T47D (cell line): Measurements from ENCODE around the gene ZDHHC1.
A peak's percentile ranks its signal among the peaks of the same experiment; 100 is the strongest.

Experiments
- DNase-seq, 2 experiments: peaks; one replicate each; pipeline versions ENCODE4 v3.0.0 to v3.0.0-alpha.2; 2011 to 2012; ENCODE audit warnings: low read depth in 1 of 2, low spot score in 1 of 2
- JUND ChIP-seq: IDR thresholded peaks from 2 replicates; pipeline ENCODE4 v1.6.1; 2012; ENCODE audit warnings: low read depth
- in situ Hi-C: cut with HindIII; loops from 2 replicates; pipeline ENCODE4 v1.10.0; 2016; ENCODE audit warnings: low sequenced_read_pairs, low pct_unique_long_range_greater_than_20kb

ZDHHC1 gene

DNA sequence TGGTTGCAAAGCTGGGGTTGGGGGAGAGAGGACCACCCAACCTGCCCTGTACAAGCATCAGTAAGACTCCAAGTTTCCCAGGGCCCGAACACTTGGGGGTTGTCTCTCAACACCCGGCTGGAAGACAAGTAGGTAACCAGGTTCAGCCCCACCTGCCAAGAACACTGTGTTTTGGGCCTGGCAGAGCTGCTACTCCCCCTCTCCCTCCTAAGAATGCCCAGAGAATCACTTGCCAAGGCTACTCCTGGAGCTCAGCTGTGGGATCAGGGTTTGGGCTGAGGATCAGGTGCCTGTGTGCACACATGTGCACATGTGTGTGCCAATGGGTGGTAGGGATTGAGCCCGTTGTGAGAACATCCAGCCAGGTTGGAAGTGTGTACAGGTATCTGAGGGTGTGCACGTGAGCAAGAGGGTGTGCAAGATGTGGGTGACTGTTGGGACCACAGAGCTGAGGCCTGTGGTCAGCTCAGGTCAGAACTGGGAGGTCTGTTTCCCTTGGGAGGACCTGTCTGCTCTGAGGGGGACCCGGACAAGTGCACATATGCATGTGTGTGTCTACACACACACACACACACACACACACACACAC lies 16.9 kb upstream of the ZDHHC1 start:
- TF ChIP-seq JUND = no peak
- DNase-seq = no peak
- in situ Hi-C loops = no loop called here

DNA sequence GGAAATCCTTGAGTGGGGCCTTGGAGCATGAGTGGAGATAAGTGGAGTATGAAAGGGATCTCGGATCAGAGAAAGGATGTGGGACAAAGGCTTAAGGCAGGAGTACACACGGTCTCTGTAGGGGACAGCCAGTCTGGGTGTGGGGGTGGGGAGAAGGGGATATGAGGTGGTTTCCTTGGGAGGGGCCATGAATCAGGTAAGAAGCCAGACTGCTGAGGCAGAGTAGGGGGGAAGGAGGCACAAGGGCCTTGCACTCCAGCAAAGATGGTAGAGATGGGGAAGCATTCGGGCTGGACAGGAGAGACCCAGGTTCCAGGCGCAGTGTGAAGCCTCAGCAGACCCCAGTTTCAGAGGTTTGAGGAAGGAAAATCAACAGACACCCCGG lies 16.2 kb upstream of the ZDHHC1 start:
- no peak for DNase-seq
- TF ChIP-seq JUND = no peak
- in situ Hi-C loops = no loop called here

DNA sequence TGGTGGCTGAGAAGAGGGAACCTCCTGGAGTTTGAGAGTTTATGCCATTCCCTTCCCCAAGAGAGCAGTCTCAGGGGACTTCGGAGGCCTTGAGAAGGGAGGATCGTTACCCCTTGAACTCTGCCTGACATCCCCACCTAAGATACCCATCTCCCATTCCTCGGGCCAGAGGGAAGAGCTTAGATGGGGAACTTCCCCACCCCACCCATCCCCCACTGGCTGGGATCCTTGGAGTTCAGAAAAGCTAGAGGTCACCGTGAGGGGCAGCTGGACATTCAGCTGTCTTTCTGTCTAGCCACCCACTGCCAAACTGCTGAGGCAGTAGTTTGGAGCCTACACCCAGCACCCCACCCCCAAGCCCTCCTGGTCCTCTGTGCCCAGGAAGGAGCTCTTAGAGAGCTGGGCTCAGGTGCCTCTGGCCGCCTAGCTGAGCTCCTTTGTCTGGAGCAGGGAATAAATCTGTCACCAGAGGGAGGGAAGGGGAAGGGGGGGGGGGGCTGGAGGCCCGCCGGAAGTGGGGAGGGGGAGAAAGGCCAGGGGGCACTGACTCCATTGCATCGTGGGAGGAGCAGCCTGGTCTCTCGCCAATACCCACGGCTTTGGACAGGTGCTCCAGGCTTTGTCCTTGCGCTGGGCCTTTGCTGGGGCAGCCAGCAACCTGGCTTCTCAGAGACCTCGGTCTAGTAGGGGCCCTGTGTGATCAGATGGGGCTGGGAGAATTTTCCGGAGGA lies 15.7 kb upstream of the ZDHHC1 start:
- DNase-seq = no peak
- TF ChIP-seq JUND = no peak
- in situ Hi-C loops = no loop called here

- peak; percentile 76 to 77 for DNase-seq
- TF ChIP-seq JUND = no peak
- in situ Hi-C loops = no loop called here
Measured at GRCh38 chr16:67430977-67431774, 14.9 kb upstream of the ZDHHC1 start, which contains the start of gene HSD11B2. HSD11B2 (plus strand) TSS chr16:67431121; CDS start chr16:67431249, 128 bp downstream.

DNA sequence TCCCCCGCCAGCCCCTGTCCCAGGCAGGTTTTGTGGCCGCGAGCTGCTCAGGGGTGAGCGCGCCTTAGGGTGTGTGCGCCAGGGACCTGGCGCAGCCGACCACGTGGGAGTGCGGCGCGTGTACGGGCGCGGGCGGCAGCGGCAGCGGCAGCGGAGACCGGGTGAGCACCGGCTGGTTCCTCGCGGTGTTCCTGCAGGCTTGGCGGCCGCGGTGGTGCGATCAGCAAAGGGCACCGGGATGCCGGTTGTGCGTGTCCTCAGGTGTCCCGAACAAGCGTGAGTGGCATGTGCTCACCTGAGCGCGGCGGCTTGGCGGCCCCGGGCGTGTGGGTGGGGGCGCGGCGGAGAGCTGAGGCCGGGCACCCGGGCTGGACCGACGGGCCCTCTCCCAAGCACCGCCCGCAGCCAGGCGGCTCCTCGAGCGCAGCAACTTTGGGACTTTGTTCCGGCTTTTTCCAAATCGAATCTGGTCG lies 14.3 kb upstream of the ZDHHC1 start:
- in situ Hi-C loops = no loop called here
- peak in 1 of 2 experiments; percentile 71 for DNase-seq
- no peak for TF ChIP-seq JUND

GRCh38 chr16:67429799-67430503 lies 13.7 kb upstream of the ZDHHC1 start:
- TF ChIP-seq JUND = no peak
- no peak for DNase-seq
- in situ Hi-C loops = no loop called here

GRCh38 chr16:67429053-67429798 lies 12.9 kb upstream of the ZDHHC1 start:
- no peak for DNase-seq
- no peak for TF ChIP-seq JUND
- in situ Hi-C loops = no loop called here

DNA sequence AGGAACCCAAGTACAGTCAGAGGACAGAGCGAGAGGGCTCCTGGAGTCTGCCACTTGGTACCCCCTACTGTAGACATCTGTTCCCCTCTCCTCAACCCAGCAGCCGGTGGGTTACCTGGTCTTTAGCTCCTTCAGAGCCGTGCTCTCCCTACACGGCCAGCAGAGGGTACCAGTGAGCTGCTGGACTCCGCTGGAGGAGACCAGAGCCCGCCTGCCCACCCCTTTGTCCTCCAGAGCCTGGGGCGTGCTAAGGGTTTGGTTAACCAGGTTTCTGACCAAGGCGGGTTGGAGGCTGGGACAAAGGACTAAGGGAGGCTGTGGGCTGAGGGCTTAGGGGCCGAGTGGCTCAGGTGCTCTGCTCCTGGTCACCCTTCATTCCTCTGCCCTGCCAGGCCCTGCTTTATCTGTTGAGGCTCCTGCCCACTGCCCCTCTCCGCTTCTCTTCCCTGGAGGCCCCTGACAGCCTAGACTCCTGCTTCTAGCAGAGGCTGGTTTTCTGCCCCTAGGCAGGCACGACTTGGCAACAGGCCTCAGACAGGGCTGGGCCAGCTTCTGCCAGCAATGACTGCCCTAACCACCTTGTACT lies 12.0 kb upstream of the ZDHHC1 start:
- DNase-seq = peak; percentile 68 to 81
- TF ChIP-seq JUND = no peak
- in situ Hi-C loops = no loop called here

- in situ Hi-C loops = no loop called here
- no peak for TF ChIP-seq JUND
- DNase-seq = no peak
Measured at GRCh38 chr16:67426950-67427349, 10.7 kb upstream of the ZDHHC1 start.

DNA sequence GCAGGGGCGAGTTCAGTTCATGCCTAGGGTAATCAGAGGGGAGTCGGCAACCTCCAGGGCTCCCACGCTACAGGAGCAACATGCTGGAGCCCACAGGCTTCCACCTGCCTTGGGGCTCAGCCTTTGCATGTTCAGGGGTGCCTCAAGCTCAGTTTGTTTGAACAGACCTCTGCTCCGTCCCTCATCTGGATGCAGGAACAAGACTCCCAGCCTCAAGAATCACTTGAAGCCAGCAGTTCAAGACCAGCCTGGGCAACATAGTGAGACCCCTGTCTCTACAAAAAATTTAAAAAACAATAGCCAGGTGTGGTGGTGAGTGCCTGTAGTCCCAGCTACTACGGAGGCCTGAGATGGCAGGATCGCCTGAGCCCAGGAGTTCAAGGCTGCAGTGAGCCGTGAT lies 9.7 kb upstream of the ZDHHC1 start:
- no peak for TF ChIP-seq JUND
- in situ Hi-C loops = no loop called here
- DNase-seq = no peak

DNA sequence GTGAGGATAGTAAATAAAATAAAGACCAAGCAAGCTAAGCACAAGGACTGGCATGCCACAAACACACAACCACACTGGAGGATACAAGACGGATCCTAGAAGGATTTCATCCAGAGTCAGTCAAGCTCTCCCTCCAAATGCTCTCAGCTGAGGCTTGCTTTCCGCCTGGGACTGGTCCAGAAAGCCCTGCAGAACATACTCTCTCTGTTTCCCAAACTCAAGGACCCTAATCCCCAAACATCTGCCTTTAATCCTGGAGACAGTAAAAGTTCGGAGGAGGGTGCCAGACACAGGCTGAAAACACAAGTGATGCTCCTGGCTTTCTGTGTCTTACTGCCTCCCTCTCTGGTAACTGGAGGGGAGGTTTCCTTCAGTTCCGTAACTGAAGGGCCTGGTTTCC lies 9.3 kb upstream of the ZDHHC1 start:
- no peak for TF ChIP-seq JUND
- DNase-seq = no peak
- in situ Hi-C loops = no loop called here

GRCh38 chr16:67425061-67425460 lies 8.8 kb upstream of the ZDHHC1 start:
- no peak for DNase-seq
- no peak for TF ChIP-seq JUND
- in situ Hi-C loops = no loop called here
